ENCODE data around the gene CHD3.

CHD3 gene

DNA sequence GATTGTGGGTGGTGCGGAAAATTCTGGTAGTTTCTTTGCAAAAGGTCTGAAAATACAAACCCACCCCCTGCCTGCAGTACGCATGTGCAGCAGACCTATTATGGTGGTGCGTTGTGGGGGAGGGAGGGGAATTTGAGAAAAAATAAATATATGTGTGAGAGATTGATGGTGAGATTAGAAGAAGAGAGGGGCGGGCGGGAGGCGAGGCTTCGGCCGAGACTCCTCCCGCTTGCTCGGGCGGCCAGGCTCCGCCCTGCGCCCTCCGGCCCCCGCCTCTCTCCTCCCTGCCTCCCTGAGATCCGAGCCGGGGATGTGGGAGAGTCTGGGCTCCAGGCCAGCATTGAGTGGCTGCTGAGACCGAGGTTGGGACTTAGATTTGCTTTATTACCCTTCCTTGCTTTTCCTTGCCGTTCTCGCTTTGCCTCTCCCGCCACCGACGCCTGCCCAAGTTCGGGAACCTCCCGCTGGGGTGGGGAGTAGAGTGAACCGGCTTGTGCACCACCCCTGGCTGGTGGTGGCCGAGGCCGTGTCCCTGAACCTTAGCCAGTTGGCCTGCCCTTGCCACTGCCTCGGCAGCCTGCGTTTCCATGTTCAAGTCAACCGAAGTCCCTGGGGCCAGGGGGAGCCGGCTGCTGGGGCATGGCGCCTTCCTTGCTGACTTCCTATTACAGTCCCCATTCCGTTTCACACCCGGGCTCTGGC is 956 bp upstream of the CHD3 start (continued):
- TF ChIP-seq, protein P1, sequence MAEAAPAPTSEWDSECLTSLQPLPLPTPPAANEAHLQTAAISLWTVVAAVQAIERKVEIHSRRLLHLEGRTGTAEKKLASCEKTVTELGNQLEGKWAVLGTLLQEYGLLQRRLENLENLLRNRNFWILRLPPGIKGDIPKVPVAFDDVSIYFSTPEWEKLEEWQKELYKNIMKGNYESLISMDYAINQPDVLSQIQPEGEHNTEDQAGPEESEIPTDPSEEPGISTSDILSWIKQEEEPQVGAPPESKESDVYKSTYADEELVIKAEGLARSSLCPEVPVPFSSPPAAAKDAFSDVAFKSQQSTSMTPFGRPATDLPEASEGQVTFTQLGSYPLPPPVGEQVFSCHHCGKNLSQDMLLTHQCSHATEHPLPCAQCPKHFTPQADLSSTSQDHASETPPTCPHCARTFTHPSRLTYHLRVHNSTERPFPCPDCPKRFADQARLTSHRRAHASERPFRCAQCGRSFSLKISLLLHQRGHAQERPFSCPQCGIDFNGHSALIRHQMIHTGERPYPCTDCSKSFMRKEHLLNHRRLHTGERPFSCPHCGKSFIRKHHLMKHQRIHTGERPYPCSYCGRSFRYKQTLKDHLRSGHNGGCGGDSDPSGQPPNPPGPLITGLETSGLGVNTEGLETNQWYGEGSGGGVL (tag by site-specific recombination; IDR thresholded peaks at IDR 0.05): peak; percentile 98
- TF ChIP-seq ZSCAN5A (tag by site-specific recombination; IDR thresholded peaks at IDR 0.05): no peak
- no peak for TF ChIP-seq ZNF433 (tag by site-specific recombination; IDR thresholded peaks at IDR 0.05; ENCODE audit: low read depth)
- peak; percentile 28 for TF ChIP-seq ZBTB26 (tag by site-specific recombination; optimal IDR thresholded peaks at IDR 0.05)
- no peak for TF ChIP-seq ZNF560 (tag by site-specific recombination; IDR thresholded peaks at IDR 0.05; ENCODE audit: borderline replicate concordance)
- peak; percentile 54; the same call in 1 of the 2 replicates for TF ChIP-seq ZNF335 (tag by site-specific recombination; conservative IDR thresholded peaks at IDR 0.05)
- TF ChIP-seq ZNF302 (tag by site-specific recombination; IDR thresholded peaks at IDR 0.05; ENCODE audit: low read depth): no peak

- POLR2A ChIA-PET: interaction anchor here (0.6 to 1.6 kb wide), 3 partner anchors 23 to 43 kb away, joined by 3 to 8 read pairs (median 3); partner anchors contain the start of genes CNTROB, NAA38 and TRAPPC1
- H3K27ac ChIP-seq (ENCODE audit: extremely low read depth, low read depth, low read length): peak overlapping the region; percentile 100
- no peak for TF ChIP-seq PRDM10 (tag by site-specific recombination; IDR thresholded peaks at IDR 0.05)
- no peak; the same call in 1 of the 2 replicates for TF ChIP-seq ZNF501 (tag by site-specific recombination; IDR thresholded peaks at IDR 0.05)
- TF ChIP-seq, protein P2, sequence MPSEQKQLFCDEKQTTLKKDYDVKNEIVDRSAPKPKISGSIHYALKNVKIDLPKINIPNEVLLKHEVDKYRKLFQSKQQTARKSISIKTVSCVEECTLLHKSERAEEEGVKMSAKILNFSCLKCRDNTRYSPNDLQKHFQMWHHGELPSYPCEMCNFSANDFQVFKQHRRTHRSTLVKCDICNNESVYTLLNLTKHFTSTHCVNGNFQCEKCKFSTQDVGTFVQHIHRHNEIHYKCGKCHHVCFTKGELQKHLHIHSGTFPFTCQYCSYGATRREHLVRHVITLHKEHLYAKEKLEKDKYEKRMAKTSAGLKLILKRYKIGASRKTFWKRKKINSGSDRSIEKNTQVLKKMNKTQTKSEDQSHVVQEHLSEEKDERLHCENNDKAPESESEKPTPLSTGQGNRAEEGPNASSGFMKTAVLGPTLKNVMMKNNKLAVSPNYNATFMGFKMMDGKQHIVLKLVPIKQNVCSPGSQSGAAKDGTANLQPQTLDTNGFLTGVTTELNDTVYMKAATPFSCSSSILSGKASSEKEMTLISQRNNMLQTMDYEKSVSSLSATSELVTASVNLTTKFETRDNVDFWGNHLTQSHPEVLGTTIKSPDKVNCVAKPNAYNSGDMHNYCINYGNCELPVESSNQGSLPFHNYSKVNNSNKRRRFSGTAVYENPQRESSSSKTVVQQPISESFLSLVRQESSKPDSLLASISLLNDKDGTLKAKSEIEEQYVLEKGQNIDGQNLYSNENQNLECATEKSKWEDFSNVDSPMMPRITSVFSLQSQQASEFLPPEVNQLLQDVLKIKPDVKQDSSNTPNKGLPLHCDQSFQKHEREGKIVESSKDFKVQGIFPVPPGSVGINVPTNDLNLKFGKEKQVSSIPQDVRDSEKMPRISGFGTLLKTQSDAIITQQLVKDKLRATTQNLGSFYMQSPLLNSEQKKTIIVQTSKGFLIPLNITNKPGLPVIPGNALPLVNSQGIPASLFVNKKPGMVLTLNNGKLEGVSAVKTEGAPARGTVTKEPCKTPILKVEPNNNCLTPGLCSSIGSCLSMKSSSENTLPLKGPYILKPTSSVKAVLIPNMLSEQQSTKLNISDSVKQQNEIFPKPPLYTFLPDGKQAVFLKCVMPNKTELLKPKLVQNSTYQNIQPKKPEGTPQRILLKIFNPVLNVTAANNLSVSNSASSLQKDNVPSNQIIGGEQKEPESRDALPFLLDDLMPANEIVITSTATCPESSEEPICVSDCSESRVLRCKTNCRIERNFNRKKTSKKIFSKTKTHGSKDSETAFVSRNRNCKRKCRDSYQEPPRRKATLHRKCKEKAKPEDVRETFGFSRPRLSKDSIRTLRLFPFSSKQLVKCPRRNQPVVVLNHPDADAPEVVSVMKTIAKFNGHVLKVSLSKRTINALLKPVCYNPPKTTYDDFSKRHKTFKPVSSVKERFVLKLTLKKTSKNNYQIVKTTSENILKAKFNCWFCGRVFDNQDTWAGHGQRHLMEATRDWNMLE (tag by site-specific recombination; conservative IDR thresholded peaks at IDR 0.05; ENCODE audit: low read depth): no peak
- TF ChIP-seq ZEB2 (tag by site-specific recombination; IDR thresholded peaks at IDR 0.05): 0 out of 2 replicates have a peak, but pooled peaks have one; percentile 40
- no peak for TF ChIP-seq ZNF140 (tag by site-specific recombination; IDR thresholded peaks at IDR 0.05)
- TF ChIP-seq CTCF (tag by site-specific recombination; IDR thresholded peaks at IDR 0.05): peak; percentile 77
- TF ChIP-seq ZNF202 (tag by site-specific recombination; IDR thresholded peaks at IDR 0.05; ENCODE audit: borderline replicate concordance): no peak
Measured at GRCh38 chr17:7889166-7889955, 772 bp downstream of the CHD3 start.

More at GRCh38 chr17:7889166-7889955, 772 bp downstream of the CHD3 start:
- Histone ChIP-seq H3K36me3 (ENCODE audit: control insufficient read depth in 2 of 2, insufficient read depth in 1 of 2, low read length in 2 of 2) (peaks cover 39 to 43% of the 10 kb centered on the region in 2 experiments), H3K4me1 (ENCODE audit: control insufficient read depth, insufficient read depth, low read length) (peaks cover 23% of the 10 kb centered on the region), H3K4me3 (ENCODE audit: low read depth, low read length) (no peak overlapping the region), H3K9me3 (ENCODE audit: control insufficient read depth, insufficient read depth, low read depth, low read length) (no peaks in the 10 kb centered on the region)
- CTCF ChIA-PET: interaction anchor here (0.6 to 2.4 kb wide), 9 partner anchors 9 to 172 kb away, joined by 3 to 8 read pairs (median 4); no protein-coding TSS in a partner anchor
